ENCODE measurements around the gene JMJD8. TPM values are rescaled to one million over a fixed set of nuclear protein-coding genes. Genes with fewer than 3 reads are reported as not detected.

Gene JMJD8
- total and polyA plus RNA-seq, 2 experiments from 2014 or later, result 48.5 to 82.5 TPM

- Mint-ChIP-seq H3K9me3 (no peaks in the 10 kb centered on the region; the same call in 1 of the 3 replicates), H3K4me3 (peak overlapping the region; percentile 36; the same call in 2 of the 3 replicates), H3K27me3 (ENCODE audit: insufficient read depth, low read depth, poor library complexity) (peaks cover 17% of the 10 kb centered on the region), H3K27ac (no peak overlapping the region; the same call in 1 of the 2 replicates), H3K4me1 (peaks cover 27% of the 10 kb centered on the region), H3K36me3 (ENCODE audit: low read depth) (peaks cover 17% of the 10 kb centered on the region)
- TF ChIP-seq POLR2AphosphoS5 (IDR thresholded peaks at IDR 0.05; ENCODE audit: low read depth) (peak; percentile 20; the same call in 1 of the 2 replicates), CTCF (conservative IDR thresholded peaks at IDR 0.05; ENCODE audit: low read depth in 2 of 2) (no peak)
- peaks cover 27% of the 10 kb centered on the region for H3F3A ChIP-seq (replicated peaks; ENCODE audit: low read depth)
- H4K20me1 ChIP-seq (replicated peaks; ENCODE audit: insufficient read depth), result peaks cover 10% of the 10 kb centered on the region
- peaks cover 9% of the 10 kb centered on the region; the same call in 1 of the 2 replicates for H3K79me2 ChIP-seq (replicated peaks; ENCODE audit: insufficient read depth)
- ATAC-seq, result peak; percentile 5
- peak; percentile 54 for DNase-seq (ENCODE audit: low spot score)
- no peak overlapping the region for H3K27ac ChIP-seq (ENCODE audit: low read depth)
- no peak overlapping the region for H2AFZ ChIP-seq
- H3K4me1 ChIP-seq (ENCODE audit: insufficient read depth), result peaks cover 11% of the 10 kb centered on the region; the same call in 1 of the 2 replicates
- H3K27me3 ChIP-seq (ENCODE audit: insufficient read depth), result no peaks in the 10 kb centered on the region
- peak overlapping the region; percentile 74 for H3K4me2 ChIP-seq
- H3K36me3 ChIP-seq (ENCODE audit: insufficient read depth), result no peaks in the 10 kb centered on the region
- H3K4me3 ChIP-seq, result peak overlapping the region; percentile 48
- no peaks in the 10 kb centered on the region for H3K9me2 ChIP-seq (ENCODE audit: insufficient read depth)
Observed at GRCh38 chr16:676913-677312, 7.2 kb downstream of the JMJD8 start.

GRCh38 chr16:676565-676902 is 7.6 kb downstream of the JMJD8 start:
- no peak for ATAC-seq
- no peaks in the 10 kb centered on the region for H3K36me3 ChIP-seq (ENCODE audit: insufficient read depth)
- H4K20me1 ChIP-seq (replicated peaks; ENCODE audit: insufficient read depth), result peaks cover 8% of the 10 kb centered on the region
- H2AFZ ChIP-seq, result no peak overlapping the region
- Mint-ChIP-seq H3K27me3 (ENCODE audit: insufficient read depth, low read depth, poor library complexity) (peaks cover 15% of the 10 kb centered on the region), H3K27ac (no peak overlapping the region; the same call in 1 of the 2 replicates), H3K4me1 (peaks cover 23% of the 10 kb centered on the region), H3K4me3 (peak overlapping the region; percentile 36; the same call in 2 of the 3 replicates), H3K36me3 (ENCODE audit: low read depth) (peaks cover 13% of the 10 kb centered on the region), H3K9me3 (no peaks in the 10 kb centered on the region; the same call in 2 of the 3 replicates)
- no peaks in the 10 kb centered on the region for H3K27me3 ChIP-seq (ENCODE audit: insufficient read depth)
- H3K27ac ChIP-seq (ENCODE audit: low read depth), result no peak overlapping the region
- no peak overlapping the region; the same call in 1 of the 2 replicates for H3K4me3 ChIP-seq
- H3K9me2 ChIP-seq (ENCODE audit: insufficient read depth), result no peaks in the 10 kb centered on the region
- H3K79me2 ChIP-seq (replicated peaks; ENCODE audit: insufficient read depth), result peaks cover 9% of the 10 kb centered on the region; the same call in 1 of the 2 replicates
- no peak for DNase-seq (ENCODE audit: low spot score)
- TF ChIP-seq NANOG (IDR thresholded peaks at IDR 0.05; ENCODE audit: borderline replicate concordance) (no peak), CREB1 (CRISPR knock-in tag; IDR thresholded peaks at IDR 0.05; ENCODE audit: low read depth) (no peak), ZNF331 (CRISPR knock-in tag; IDR thresholded peaks at IDR 0.05; ENCODE audit: low read depth) (no peak), ETS1 (IDR thresholded peaks at IDR 0.05) (no peak), ZNF462 (CRISPR knock-in tag; IDR thresholded peaks at IDR 0.05) (no peak), POLR2AphosphoS5 (IDR thresholded peaks at IDR 0.05; ENCODE audit: low read depth) (no peak), STAT1 (IDR thresholded peaks at IDR 0.05; ENCODE audit: unreplicated experiment) (no peak), EZH2 (IDR thresholded peaks at IDR 0.05; ENCODE audit: low read depth, unreplicated experiment) (no peak), CTCF (conservative IDR thresholded peaks at IDR 0.05; ENCODE audit: low read depth in 2 of 2) (no peak)
- H3F3A ChIP-seq (replicated peaks; ENCODE audit: low read depth), result peaks cover 23% of the 10 kb centered on the region
- peaks cover 11% of the 10 kb centered on the region; the same call in 1 of the 2 replicates for H3K4me1 ChIP-seq (ENCODE audit: insufficient read depth)
- H3K4me2 ChIP-seq, result peak overlapping the region; percentile 74; the same call in 1 of the 2 replicates
